ENCODE measurements around the gene COL16A1.

DNA sequence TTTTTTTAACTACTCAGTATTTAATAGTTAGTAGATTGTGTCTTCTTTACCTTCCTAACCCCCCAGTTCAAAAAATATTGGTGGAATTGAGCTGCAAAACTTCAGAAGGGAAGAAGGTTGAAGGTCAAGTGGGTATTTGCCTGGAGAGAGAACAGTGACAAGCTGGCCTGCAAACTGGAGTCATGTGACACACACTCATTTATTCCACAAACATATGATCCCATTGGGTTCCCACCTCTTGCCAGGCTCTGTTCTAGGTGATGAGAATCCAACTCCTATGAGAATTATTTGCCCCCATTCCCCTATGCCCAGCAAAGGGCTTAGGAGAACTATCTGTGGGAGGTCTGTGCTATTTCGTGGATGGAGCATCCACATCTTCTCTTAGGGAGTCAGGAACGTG, 55.6 kb downstream of the COL16A1 start:
- TF ChIP-seq POLR2AphosphoS5 (IDR thresholded peaks at IDR 0.05; ENCODE audit: low read depth, low read length) (no peak), SIN3A (IDR thresholded peaks at IDR 0.05; ENCODE audit: borderline replicate concordance, insufficient read depth, low read length) (no peak), TAF1 (IDR thresholded peaks at IDR 0.05; ENCODE audit: borderline replicate concordance, insufficient read depth, low read length) (no peak)
- TF ChIP-seq, protein P1, sequence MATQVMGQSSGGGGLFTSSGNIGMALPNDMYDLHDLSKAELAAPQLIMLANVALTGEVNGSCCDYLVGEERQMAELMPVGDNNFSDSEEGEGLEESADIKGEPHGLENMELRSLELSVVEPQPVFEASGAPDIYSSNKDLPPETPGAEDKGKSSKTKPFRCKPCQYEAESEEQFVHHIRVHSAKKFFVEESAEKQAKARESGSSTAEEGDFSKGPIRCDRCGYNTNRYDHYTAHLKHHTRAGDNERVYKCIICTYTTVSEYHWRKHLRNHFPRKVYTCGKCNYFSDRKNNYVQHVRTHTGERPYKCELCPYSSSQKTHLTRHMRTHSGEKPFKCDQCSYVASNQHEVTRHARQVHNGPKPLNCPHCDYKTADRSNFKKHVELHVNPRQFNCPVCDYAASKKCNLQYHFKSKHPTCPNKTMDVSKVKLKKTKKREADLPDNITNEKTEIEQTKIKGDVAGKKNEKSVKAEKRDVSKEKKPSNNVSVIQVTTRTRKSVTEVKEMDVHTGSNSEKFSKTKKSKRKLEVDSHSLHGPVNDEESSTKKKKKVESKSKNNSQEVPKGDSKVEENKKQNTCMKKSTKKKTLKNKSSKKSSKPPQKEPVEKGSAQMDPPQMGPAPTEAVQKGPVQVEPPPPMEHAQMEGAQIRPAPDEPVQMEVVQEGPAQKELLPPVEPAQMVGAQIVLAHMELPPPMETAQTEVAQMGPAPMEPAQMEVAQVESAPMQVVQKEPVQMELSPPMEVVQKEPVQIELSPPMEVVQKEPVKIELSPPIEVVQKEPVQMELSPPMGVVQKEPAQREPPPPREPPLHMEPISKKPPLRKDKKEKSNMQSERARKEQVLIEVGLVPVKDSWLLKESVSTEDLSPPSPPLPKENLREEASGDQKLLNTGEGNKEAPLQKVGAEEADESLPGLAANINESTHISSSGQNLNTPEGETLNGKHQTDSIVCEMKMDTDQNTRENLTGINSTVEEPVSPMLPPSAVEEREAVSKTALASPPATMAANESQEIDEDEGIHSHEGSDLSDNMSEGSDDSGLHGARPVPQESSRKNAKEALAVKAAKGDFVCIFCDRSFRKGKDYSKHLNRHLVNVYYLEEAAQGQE (IDR thresholded peaks at IDR 0.05; ENCODE audit: insufficient read depth in 1 of 2, low read depth in 2 of 2, low read length in 2 of 2), result no peak
